Stimulated activated naive B cell treated with anti-CD40 and anti-IgM and Interleukin-4, amounts not matched to agents 10 μg/mL and 1 μg/mL and 100 μg/mL, for 72 hours (primary cell): Measurements from ENCODE around the gene SELENOH.
"Not testable (repeated sequence)": the region's sequence is repeated elsewhere in the genome, so short reads cannot be mapped to it uniquely, and the experiment has no call there.

Source experiments
- ATAC-seq, 2 donors: fragments of 150-1000 bp; cut with Tn5 transposase; replicated peaks; 2 replicates each; pipeline ENCODE4 v1.10.0; 2021; ENCODE audit warnings: moderate library complexity in 1 of 2
- DNase-seq: peaks from one replicate; pipeline ENCODE4 v3.0.0; 2021
- H3K27ac Mint-ChIP-seq: one replicate; pipeline ENCODE4 v1.8.0; 2022; ENCODE audit warnings: mild to moderate bottlenecking, mixed read lengths
- H3K27me3 Mint-ChIP-seq, 2 donors: one replicate each; pipeline ENCODE4 v1.8.0; 2022; ENCODE audit warnings: mixed read lengths in 2 of 2
- H3K36me3 Mint-ChIP-seq, 2 donors: one replicate each; pipeline ENCODE4 v1.8.0; 2022; ENCODE audit warnings: mixed read lengths in 2 of 2, mild to moderate bottlenecking in 1 of 2
- H3K4me1 Mint-ChIP-seq, 2 donors: one replicate each; pipeline ENCODE4 v1.8.0; 2022; ENCODE audit warnings: mixed read lengths in 2 of 2, mild to moderate bottlenecking in 1 of 2
- H3K4me3 Mint-ChIP-seq, 2 donors: one replicate each; pipeline ENCODE4 v1.8.0; 2022; ENCODE audit warnings: mild to moderate bottlenecking in 2 of 2, mixed read lengths in 2 of 2, moderate library complexity in 1 of 2
- H3K9me3 Mint-ChIP-seq, 2 donors: one replicate each; pipeline ENCODE4 v1.8.0; 2022; ENCODE audit warnings: mixed read lengths in 2 of 2, mild to moderate bottlenecking in 1 of 2

SELENOH gene, protein sequence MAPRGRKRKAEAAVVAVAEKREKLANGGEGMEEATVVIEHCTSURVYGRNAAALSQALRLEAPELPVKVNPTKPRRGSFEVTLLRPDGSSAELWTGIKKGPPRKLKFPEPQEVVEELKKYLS

DNA sequence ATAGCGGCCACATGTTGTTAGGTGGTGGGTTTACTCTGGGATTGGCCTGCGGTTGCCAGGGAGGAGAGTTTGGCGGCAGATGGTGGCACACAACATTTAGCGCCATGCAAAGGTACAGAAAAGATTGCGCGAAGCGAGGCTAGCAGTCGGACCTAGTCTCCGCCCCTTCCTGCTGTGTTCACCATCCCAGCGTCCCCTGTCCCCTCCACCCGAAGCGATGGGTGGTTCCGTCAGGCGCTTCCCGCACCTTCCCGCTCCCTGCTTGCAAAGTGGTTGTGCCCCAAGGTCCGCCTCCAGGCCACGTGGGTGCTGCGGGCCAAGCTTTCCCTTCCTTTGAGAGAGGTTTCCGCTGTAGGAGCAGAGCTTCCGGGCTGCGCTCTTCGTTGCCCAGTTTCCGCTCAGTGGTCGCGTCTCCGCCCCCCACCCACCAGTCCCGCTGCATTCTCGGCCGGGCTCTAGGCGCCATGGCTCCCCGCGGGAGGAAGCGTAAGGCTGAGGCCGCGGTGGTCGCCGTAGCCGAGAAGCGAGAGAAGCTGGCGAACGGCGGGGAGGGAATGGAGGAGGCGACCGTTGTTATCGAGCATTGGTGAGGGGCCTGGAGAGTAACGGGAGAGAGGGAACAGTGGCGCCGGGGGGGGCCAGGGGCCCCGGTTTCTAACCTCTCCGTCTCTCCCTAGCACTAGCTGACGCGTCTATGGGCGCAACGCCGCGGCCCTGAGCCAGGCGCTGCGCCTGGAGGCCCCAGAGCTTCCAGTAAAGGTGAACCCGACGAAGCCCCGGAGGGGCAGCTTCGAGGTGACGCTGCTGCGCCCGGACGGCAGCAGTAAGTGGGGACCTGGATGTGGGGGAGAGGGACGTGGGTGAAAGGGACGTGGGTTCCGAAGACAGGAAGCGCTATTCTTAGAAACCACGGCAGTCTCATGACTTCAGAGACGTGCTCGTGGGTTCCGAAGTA is at the start of gene SELENOH:
TSS of gene SELENOH (plus strand) at position 360 of the 955 bp plus-strand sequence. CDS start at position 465, 105 bp downstream.
- Mint-ChIP-seq H3K27me3 (no peaks in the 10 kb centered on the region), H3K4me3 (peak within 1 kb of the TSS; percentile 95 to 100), H3K36me3 (peaks cover 44 to 69% of the 10 kb centered on the region in 2 donors), H3K9me3 (no peaks in the 10 kb centered on the region), H3K4me1 (peaks cover 21 to 36% of the 10 kb centered on the region in 2 donors), H3K27ac (peak within 1 kb of the TSS; percentile 99)
- DNase-seq (peak; percentile 97), ATAC-seq (peak; percentile 90 to 91)

DNA sequence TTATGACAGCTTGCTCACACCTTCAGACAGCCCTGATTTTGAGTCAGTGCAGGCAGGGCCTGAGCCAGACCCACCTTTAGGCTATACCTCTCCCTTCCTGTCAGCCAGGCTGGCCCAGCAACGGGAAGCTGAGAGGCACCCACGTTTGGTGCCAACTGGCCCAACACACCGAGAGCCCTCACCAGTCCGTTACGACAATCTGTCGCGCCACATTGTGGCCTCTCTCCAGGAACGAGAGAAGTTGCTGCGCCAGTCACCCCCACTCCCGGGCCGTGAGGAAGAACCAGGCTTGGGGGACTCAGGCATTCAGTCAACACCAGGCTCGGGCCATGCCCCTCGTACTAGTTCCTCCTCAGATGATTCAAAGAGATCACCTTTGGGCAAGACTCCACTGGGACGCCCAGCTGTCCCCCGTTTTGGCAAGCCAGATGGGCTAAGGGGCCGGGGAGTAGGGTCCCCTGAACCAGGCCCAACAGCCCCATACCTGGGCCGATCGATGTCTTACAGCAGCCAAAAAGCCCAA is 42.4 kb upstream of the SELENOH start:
- Mint-ChIP-seq H3K36me3 (peaks cover 32 to 33% of the 10 kb centered on the region in 2 donors), H3K4me3 (no peak overlapping the region), H3K27ac (no peak overlapping the region), H3K27me3 (no peaks in the 10 kb centered on the region), H3K9me3 (no peaks in the 10 kb centered on the region), H3K4me1 (no peaks in the 10 kb centered on the region)
- DNase-seq (no peak), ATAC-seq (no peak)

DNA sequence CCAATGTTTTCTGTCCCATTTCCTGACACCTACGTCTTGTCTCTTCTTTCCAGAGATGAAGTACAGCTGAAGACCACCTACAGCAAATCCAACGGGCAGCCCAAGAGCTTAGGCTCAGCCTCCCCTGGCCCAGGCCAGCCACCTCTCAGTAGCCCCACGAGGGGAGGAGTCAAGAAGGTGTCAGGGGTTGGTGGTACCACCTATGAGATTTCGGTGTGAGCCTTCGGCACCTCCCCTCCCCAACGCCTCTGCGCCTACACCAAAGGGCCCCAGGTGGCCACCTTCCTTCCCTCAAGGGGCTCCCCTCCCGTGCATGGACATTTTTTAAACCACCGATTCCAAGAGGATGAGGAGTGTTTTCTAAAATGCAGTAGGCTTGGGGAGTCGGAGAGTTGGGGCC is 41.5 kb upstream of the SELENOH start:
- Mint-ChIP-seq H3K27me3 (no peaks in the 10 kb centered on the region), H3K27ac (peak overlapping the region; percentile 5), H3K9me3 (no peaks in the 10 kb centered on the region), H3K4me1 (no peaks in the 10 kb centered on the region), H3K36me3 (peaks cover 34 to 40% of the 10 kb centered on the region in 2 donors), H3K4me3 (no peak overlapping the region)
- no peak for ATAC-seq
- no peak for DNase-seq

DNA sequence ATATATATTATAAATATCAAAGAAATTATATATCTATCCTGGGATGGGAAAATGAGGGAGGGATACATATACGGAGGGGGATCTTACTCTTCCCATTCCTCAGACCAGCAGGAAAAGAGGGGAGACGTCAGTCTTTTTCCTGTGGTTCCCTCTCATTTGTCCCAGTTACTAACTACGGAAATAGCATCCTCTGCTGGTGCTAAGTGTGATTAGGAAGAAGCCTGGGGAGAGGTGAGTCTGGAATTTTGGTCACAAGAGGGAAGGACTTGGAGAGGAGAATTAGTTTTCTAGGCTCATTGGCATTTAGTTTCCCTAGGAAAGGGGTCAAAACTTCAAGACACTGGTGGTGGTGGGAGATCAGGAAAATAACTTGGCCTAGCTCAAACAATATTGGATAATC is 40.9 kb upstream of the SELENOH start:
- H3K4me1 Mint-ChIP-seq = no peaks in the 10 kb centered on the region
- peaks cover 33 to 43% of the 10 kb centered on the region in 2 donors for H3K36me3 Mint-ChIP-seq
- no peaks in the 10 kb centered on the region for H3K27me3 Mint-ChIP-seq
- H3K4me3 Mint-ChIP-seq = no peak overlapping the region
- ATAC-seq = no peak
- no peak for DNase-seq
- peak overlapping the region; percentile 72 for H3K27ac Mint-ChIP-seq
- no peaks in the 10 kb centered on the region for H3K9me3 Mint-ChIP-seq

DNA sequence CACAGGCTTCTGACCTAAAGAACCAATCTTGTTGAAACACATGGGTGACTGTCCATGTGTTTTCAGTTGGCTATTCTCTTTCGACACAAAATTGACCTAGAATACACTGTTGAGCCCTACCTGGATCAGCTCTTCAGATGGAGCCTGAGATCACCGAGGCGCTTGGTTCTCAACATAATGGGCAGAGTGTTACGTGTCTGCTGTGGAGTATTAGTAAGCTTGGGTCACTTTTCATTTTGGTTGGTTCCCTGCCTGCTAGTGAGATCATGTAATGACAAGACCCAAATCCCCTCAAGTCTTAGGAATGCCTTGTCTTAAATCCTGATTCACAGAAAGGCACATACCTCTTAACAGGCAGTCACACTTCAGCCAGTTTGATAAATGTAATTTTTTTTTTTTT is 38.0 kb upstream of the SELENOH start:
- Mint-ChIP-seq H3K9me3 (no peaks in the 10 kb centered on the region), H3K36me3 (peaks cover 20 to 34% of the 10 kb centered on the region in 2 donors), H3K27ac (peak overlapping the region; percentile 20), H3K4me1 (peaks cover 2 to 3% of the 10 kb centered on the region in 2 donors), H3K4me3 (no peak overlapping the region), H3K27me3 (no peaks in the 10 kb centered on the region)
- DNase-seq (no peak), ATAC-seq (no peak)

DNA sequence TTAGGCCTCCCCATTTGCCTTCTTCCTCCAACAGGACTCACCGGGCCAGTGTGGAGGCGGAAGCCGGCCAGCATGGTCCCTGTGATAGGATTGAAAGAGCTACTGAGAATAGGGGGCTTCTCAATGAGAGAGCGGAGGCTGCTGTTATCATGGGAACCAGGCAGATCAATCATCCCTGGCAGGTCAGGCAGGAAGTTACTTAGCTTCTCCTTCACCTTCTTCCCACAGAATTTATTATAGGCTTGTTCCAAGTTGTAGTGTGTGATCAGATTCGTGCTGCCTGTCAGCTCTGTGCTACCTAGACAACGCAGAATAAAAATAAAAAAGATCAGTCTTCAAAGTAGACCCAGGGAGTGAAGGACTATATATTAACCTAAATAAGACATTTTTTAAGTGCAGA is 36.4 kb upstream of the SELENOH start:
- Mint-ChIP-seq H3K9me3 (no peaks in the 10 kb centered on the region), H3K27ac (no peak overlapping the region), H3K27me3 (no peaks in the 10 kb centered on the region), H3K4me3 (no peak overlapping the region), H3K4me1 (peaks cover 7 to 14% of the 10 kb centered on the region in 2 donors), H3K36me3 (peaks cover 18 to 26% of the 10 kb centered on the region in 2 donors)
- DNase-seq = no peak
- ATAC-seq = no peak

DNA sequence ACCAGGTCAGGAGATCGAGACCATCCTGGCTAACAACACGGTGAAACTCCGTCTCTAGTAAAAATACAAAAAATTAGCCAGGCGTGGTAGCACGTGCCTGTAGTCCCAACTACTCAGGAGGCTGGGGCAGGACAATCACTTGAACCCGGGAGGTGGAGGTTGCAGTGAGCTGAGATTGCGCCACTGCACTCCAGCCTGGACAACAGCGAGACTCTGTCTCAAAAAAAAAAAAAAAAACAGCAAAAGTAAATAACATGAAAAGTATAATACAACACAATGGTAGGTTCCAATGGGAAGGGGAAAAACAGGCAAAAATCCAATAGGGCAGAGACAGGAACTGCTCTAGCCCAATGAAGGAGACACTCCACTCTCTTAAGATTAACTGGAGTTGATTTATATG is 35.9 kb upstream of the SELENOH start:
- Mint-ChIP-seq H3K4me1 (peaks cover 10 to 19% of the 10 kb centered on the region in 2 donors), H3K36me3 (peaks cover 17 to 22% of the 10 kb centered on the region in 2 donors)
- H3K9me3 Mint-ChIP-seq, ATAC-seq, H3K4me3 Mint-ChIP-seq, DNase-seq, H3K27ac Mint-ChIP-seq, H3K27me3 Mint-ChIP-seq: not testable (repeated sequence)

DNA sequence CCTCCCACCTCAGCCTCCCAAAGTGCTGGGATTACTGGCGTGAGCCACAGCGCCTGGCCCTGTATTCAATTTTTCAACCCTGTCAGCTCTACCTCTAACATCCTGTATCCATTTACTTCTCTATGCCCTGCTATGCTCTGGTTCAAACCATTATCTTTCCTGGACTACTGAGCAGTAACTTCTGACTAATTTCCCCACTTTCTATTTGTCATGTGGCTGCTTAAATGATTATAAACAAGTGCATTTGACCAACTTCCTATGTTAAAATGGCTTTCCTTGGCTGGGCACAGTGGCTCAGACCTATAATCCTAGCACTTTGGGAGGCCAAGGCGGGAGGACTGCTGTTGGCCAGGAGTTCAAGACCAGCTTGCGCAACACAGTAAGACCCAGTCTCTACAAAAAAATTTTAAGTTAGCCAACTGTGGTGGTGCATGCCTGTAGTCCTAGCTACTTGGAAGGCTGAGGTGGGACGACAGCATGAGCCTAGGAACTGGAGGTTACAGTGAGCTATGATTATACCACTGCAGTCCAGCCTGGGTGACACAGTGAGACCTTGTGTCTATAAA is 31.4 kb upstream of the SELENOH start:
- no peaks in the 10 kb centered on the region for H3K9me3 Mint-ChIP-seq
- H3K4me3 Mint-ChIP-seq = no peak overlapping the region
- no peaks in the 10 kb centered on the region for H3K27me3 Mint-ChIP-seq
- peaks cover 14 to 16% of the 10 kb centered on the region in 2 donors for H3K36me3 Mint-ChIP-seq
- H3K27ac Mint-ChIP-seq = no peak overlapping the region
- no peak for DNase-seq
- H3K4me1 Mint-ChIP-seq = peaks cover 27 to 40% of the 10 kb centered on the region in 2 donors
- no peak for ATAC-seq

DNA sequence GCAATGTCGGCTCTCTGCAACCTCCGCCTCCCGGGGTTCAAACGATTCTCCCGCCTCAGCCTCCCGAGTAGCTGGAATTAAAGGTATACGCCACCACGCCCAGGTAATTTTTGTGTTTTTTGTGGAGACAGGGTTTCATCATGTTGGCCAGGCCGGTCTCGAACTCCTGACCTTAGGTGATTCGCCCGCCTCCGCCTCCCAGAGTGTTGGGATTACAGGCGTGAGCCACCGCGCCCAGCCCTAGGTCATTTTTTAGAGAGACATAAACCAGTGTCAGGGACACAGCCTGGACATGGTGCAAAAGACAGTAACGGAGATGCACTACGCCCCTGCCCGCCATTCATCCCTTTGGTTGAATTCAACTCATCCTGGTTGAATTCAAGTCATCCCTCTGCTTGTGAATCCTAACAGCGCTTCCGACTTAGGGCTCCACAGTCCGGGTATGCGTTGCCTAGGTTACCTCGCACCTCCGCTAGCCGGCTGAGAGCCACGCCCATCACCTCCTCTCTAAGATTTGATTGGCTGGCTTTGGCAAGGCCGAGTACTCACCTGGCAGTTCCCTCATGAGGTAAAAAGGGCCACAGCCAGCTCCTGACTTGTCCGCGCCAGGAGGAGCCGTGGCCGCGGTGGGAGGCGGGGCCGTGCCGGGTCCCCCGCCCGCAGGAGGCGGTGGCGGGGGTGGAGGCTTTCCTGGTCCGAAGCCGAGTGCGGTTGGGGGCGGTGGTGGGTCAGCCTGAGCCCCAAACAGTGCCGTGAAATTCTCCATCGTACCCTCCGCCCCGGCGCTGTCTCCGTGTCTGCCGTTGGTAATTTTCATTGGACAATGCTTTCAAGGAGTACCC is 29.7 kb upstream of the SELENOH start, which contains the start of gene MED19:
TSS of gene MED19 (minus strand) at position 802 of the 842 bp plus-strand sequence. CDS start at position 766, 36 bp downstream.
- H3K27me3 Mint-ChIP-seq = no peaks in the 10 kb centered on the region
- peak; percentile 63 to 65 for ATAC-seq
- H3K36me3 Mint-ChIP-seq = peaks cover 12 to 14% of the 10 kb centered on the region in 2 donors

DNA sequence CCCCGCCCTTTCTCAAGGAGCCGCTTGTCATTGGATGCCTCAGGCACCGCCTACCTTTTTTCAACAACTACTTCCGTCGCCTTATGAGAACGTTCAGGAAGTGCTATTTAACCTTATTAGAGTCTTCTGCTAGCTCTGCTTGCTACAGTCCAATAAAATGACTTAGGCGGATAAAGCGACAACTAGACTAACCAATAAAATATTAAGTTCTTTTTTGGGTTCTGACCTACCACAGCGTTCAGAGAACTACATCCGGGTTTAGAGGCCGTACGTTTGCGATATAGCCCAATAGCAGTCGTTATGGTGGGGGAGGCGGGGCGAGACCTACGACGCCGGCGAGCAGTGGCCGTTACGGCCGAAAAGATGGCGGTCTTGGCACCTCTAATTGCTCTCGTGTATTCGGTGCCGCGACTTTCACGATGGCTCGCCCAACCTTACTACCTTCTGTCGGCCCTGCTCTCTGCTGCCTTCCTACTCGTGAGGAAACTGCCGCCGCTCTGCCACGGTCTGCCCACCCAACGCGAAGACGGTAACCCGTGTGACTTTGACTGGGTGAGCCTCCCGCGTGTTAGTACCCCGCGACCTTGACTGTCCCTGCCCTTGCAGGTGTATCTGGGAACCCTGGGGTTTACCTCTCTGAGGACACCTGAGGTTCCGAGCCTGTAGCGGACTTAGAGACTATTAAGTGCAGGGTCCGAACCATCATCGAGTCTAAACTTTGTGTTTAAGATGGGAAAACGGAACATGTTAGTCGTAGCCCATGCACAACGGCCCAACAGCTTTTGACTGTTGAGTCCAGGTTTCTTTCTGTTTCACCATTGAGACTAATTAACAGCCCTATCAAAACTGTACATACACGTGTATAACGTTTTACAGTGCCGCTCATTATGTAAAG is 28.8 kb upstream of the SELENOH start, which contains the start of gene TMX2:
TSS of gene TMX2 (plus strand) at position 338 of the 895 bp plus-strand sequence. CDS start at position 364, 26 bp downstream.
- peak within 1 kb of the TSS; percentile 99 for H3K27ac Mint-ChIP-seq
- peaks cover 14 to 17% of the 10 kb centered on the region in 2 donors for H3K36me3 Mint-ChIP-seq
- H3K9me3 Mint-ChIP-seq = no peaks in the 10 kb centered on the region
- H3K27me3 Mint-ChIP-seq = no peaks in the 10 kb centered on the region
- peak; percentile 88 for DNase-seq
- H3K4me3 Mint-ChIP-seq = peak within 1 kb of the TSS; percentile 91 to 99
- peak; percentile 94 for ATAC-seq
- H3K4me1 Mint-ChIP-seq = peaks cover 25 to 40% of the 10 kb centered on the region in 2 donors

More for the DNA sequence above, 29.7 kb upstream of the SELENOH start, which contains the start of gene MED19:
- DNase-seq = peak; percentile 72
- H3K4me3 Mint-ChIP-seq = peak within 1 kb of the TSS; percentile 91 to 99
- no peaks in the 10 kb centered on the region for H3K9me3 Mint-ChIP-seq
- H3K4me1 Mint-ChIP-seq = peaks cover 27 to 40% of the 10 kb centered on the region in 2 donors
- peak within 1 kb of the TSS; percentile 99 for H3K27ac Mint-ChIP-seq

DNA sequence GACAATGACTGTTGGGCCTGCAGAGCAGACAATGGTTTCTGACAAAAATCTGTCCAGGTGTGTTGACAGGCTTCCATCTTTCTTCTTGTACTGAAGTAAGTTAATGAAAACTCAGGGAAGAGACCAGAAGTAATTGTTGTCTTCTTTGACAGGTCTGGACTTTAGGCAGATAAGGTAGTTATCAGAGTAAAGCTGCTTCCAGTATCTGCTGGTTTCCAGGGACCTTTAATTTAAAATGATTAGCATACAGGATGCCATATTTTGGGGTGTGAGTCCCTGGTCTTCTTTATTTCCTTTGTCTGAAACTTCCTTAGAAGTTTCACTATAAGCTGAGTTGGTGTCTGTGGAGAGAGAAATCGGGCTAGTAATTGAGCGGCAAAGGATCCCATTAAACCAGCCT is 27.5 kb upstream of the SELENOH start:
- Mint-ChIP-seq H3K27me3 (no peaks in the 10 kb centered on the region), H3K4me1 (peaks cover 22 to 33% of the 10 kb centered on the region in 2 donors), H3K9me3 (no peaks in the 10 kb centered on the region), H3K27ac (peak overlapping the region; percentile 37), H3K4me3 (peak overlapping the region; percentile 91 to 99), H3K36me3 (peaks cover 19 to 23% of the 10 kb centered on the region in 2 donors)
- DNase-seq (no peak), ATAC-seq (no peak)

DNA sequence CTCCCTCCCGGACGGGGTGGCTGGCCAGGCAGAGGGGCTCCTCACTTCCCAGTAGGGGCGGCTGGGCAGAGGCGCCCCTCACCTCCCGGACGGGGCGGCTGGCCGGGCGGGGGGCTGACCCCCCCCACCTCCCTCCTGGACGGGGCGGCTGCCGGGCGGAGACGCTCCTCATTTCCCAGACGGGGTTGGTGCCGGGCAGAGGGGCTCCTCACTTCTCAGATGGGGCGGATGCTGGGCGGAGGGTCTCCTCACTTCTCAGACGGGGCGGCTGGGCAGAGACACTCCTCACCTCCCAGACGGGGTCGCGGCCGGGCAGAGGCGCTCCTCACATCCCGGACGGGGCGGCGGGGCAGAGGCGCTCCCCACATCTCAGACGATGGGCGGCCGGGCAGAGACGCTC is 24.6 kb upstream of the SELENOH start:
- not testable (repeated sequence) for H3K9me3 Mint-ChIP-seq, H3K4me3 Mint-ChIP-seq, DNase-seq, ATAC-seq, H3K27me3 Mint-ChIP-seq, H3K27ac Mint-ChIP-seq
- peaks cover 11 to 15% of the 10 kb centered on the region in 2 donors for H3K4me1 Mint-ChIP-seq
- peaks cover 16 to 31% of the 10 kb centered on the region in 2 donors for H3K36me3 Mint-ChIP-seq
